Measurements from ENCODE around the gene PBX4. TPM values are rescaled to one million over a fixed set of nuclear protein-coding genes. Genes with fewer than 3 reads are reported as not detected.

PBX4 gene
- total and polyA plus RNA-seq, 10 of the 15 experiments (the other 5 are each of a cell fraction or from before 2014, with no cell fraction given): 0.18 to 17.3 (median 4.2) TPM

DNA sequence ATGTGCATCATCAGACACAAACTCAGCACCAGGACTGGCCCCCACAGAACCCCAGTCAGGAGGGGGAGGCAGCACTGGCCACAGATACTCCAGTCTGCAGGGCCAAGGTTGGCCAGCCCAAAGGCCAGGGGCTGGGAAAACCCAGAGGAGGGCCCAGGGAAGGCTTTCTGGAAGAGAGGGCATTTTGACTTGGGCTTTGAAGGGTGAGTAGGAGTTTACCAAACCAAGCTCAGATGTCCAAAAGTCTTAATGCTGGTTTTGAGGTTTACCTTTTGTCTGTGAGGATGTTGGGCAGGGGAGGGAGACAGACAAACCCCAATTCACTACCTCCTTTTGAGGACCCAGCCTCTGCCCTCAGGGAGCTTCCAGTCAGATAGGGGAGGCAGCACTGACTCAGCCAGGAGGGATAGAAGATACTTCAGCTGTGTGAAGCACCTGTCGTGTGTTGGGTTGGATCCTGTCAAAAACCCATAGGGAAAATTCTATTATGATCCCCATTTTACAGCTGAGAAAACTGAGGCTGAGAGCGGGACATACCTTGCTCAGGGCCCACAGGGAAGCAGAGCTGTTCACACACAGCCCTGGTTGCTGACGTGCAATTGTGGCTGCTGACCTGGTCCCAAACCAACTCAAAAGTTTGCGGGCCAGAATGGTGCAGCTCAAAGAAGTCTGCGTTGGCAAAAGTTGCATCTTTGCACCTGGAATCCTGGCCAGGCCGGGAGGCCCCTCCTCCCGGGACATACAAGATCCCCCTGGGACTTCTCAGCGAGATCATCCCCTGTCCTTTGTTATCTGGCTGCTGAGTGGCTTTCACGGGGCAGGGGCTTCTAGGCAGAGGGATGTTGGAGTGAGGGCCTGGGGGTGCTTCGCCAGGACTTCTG, 67.3 kb downstream of the PBX4 start:
- FAIRE-seq (no peak), ATAC-seq (no peak), DNase-seq (ENCODE audit: low read depth, low spot score) (no peak)
- no peak overlapping the region for H3K4me3 ChIP-seq
- in situ Hi-C loops (cut with MboI): no loop called here
- H3K27ac ChIP-seq (ENCODE audit: control insufficient read depth, insufficient read depth): no peak overlapping the region
- H3K9me3 ChIP-seq (replicated peaks; ENCODE audit: control insufficient read depth, insufficient read depth, low read length): no peaks in the 10 kb centered on the region
- no peaks in the 10 kb centered on the region for H3K36me3 ChIP-seq (ENCODE audit: control insufficient read depth in 2 of 2, insufficient read depth in 2 of 2, low read length in 1 of 2)
- H3K27me3 ChIP-seq (replicated peaks in 1 of 2; ENCODE audit: control insufficient read depth in 2 of 2, insufficient read depth in 2 of 2, low read length in 1 of 2): no peaks in the 10 kb centered on the region
- no peak overlapping the region for H3K4me2 ChIP-seq (ENCODE audit: control insufficient read depth, insufficient read depth)
- WGBS (ENCODE audit: insufficient coverage, insufficient replicate concordance, low lambda C conversion rate, missing lambda C conversion rate): 43% methylated on average over 9 of the region's 10 CpGs
- POLR2A ChIA-PET: interaction anchor here (1.0 to 1.1 kb wide), 2 partner anchors 7 to 19 kb away, joined by 3 read pairs; no protein-coding TSS in a partner anchor
- H3K9ac ChIP-seq (ENCODE audit: control insufficient read depth, insufficient read depth, low read length): no peak overlapping the region
- no peaks in the 10 kb centered on the region for H3K4me1 ChIP-seq (ENCODE audit: control insufficient read depth, insufficient read depth, low read length)
- H4K20me1 ChIP-seq (ENCODE audit: control insufficient read depth, insufficient read depth): no peaks in the 10 kb centered on the region
- H3K79me2 ChIP-seq (ENCODE audit: control insufficient read depth, insufficient read depth, low read length): no peaks in the 10 kb centered on the region
- no TSS peak for BruUV-seq (replicated peaks)
- no peak for TF ChIP-seq SIX5 (IDR thresholded peaks at IDR 0.05; ENCODE audit: low read depth, low read length, severe bottlenecking)
- no peak for TF ChIP-seq KAT2A (conservative IDR thresholded peaks at IDR 0.05; ENCODE audit: control insufficient read depth, low read depth, low read length)
- TF ChIP-seq RCOR1 (conservative IDR thresholded peaks at IDR 0.05; ENCODE audit: low read depth, low read length): no peak
- CTCF ChIA-PET: interaction anchor here (0.6 to 7.2 kb wide), 5 partner anchors 8 to 93 kb away, joined by 3 to 50 read pairs (median 4); no protein-coding TSS in a partner anchor
- SMC1A ChIA-PET (ENCODE audit: uncharacterized antibody, unreplicated experiment): interaction anchor here (0.7 to 1.0 kb wide), 3 partner anchors 19 to 40 kb away, joined by 3 to 4 read pairs (median 4); no protein-coding TSS in a partner anchor
- RAD21 ChIA-PET (ENCODE audit: unreplicated experiment): no interaction called here
- intact Hi-C loops (cut with micrococcal nuclease; ENCODE audit: unreplicated experiment): no loop called here
- H2AFZ ChIP-seq (ENCODE audit: control insufficient read depth, low read depth, low read length): no peak overlapping the region

DNA sequence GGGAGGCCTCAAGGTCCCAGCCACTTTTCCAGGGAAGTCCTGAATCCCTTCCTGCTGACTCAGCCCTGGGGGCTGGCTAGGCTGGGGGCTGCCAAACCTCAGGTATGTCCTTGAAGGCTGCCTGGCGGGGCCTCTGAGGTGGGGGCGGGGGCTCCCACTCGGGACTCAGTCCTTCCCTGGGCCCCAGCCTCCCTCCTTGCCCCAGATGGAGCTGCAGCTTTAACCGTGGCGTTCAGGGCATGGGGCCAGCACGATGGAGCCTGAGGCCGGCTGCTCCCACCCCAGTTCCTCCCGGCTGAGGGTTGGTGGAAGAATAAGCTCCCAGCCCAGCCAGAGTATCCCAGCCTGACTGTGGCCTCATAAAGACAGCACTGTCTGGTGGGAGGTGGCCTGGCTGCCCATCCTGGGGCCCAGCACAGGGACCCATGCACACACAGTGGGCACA, 68.0 kb downstream of the PBX4 start:
- Histone ChIP-seq H3K4me1 (ENCODE audit: control insufficient read depth, insufficient read depth, low read length) (no peaks in the 10 kb centered on the region), H2AFZ (ENCODE audit: control insufficient read depth, low read depth, low read length) (no peak overlapping the region), H4K20me1 (ENCODE audit: control insufficient read depth, insufficient read depth) (no peaks in the 10 kb centered on the region), H3K79me2 (ENCODE audit: control insufficient read depth, insufficient read depth, low read length) (no peaks in the 10 kb centered on the region), H3K27me3 (replicated peaks in 1 of 2; ENCODE audit: control insufficient read depth in 2 of 2, insufficient read depth in 2 of 2, low read length in 1 of 2) (no peaks in the 10 kb centered on the region), H3K27ac (ENCODE audit: control insufficient read depth, insufficient read depth) (no peak overlapping the region), H3K4me2 (ENCODE audit: control insufficient read depth, insufficient read depth) (no peak overlapping the region), H3K36me3 (ENCODE audit: control insufficient read depth in 2 of 2, insufficient read depth in 2 of 2, low read length in 1 of 2) (no peaks in the 10 kb centered on the region), H3K9me3 (replicated peaks; ENCODE audit: control insufficient read depth, insufficient read depth, low read length) (no peaks in the 10 kb centered on the region), H3K9ac (ENCODE audit: control insufficient read depth, insufficient read depth, low read length) (no peak overlapping the region), H3K4me3 (no peak overlapping the region)
- FAIRE-seq (no peak), DNase-seq (ENCODE audit: low read depth, low spot score) (no peak), ATAC-seq (no peak)
- ChIA-PET RAD21 (ENCODE audit: unreplicated experiment) (no interaction called here), SMC1A (ENCODE audit: uncharacterized antibody, unreplicated experiment) (interaction anchor here (1.0 kb wide), 1 partner anchor 19 kb away, joined by 3 read pairs; no protein-coding TSS in a partner anchor), POLR2A (interaction anchor here (1.0 kb wide), 1 partner anchor 18 kb away, joined by 3 read pairs; no protein-coding TSS in a partner anchor), CTCF (interaction anchor here (0.6 to 7.2 kb wide), 4 partner anchors 8 to 94 kb away, joined by 3 to 50 read pairs (median 4); no protein-coding TSS in a partner anchor)
- in situ Hi-C loops (cut with MboI) (no loop called here), intact Hi-C loops (cut with micrococcal nuclease; ENCODE audit: unreplicated experiment) (no loop called here)
- 59% methylated on average over 8 of the region's 8 CpGs for WGBS (ENCODE audit: insufficient coverage, insufficient replicate concordance, low lambda C conversion rate, missing lambda C conversion rate)
- no TSS peak for BruUV-seq (replicated peaks)
- TF ChIP-seq RAD21 (IDR thresholded peaks at IDR 0.05; ENCODE audit: insufficient read depth, low read depth, low read length): no peak
- TF ChIP-seq SPI1 (IDR thresholded peaks at IDR 0.05; ENCODE audit: borderline replicate concordance, insufficient read depth, low read depth, low read length): no peak
- no peak for TF ChIP-seq ZNF384 (IDR thresholded peaks at IDR 0.05; ENCODE audit: borderline replicate concordance, low read depth, low read length)
- no peak for TF ChIP-seq LARP7 (IDR thresholded peaks at IDR 0.05)
- no peak for TF ChIP-seq SMAD1 (IDR thresholded peaks at IDR 0.05; ENCODE audit: low read depth, partially characterized antibody)
- TF ChIP-seq, protein P1, sequence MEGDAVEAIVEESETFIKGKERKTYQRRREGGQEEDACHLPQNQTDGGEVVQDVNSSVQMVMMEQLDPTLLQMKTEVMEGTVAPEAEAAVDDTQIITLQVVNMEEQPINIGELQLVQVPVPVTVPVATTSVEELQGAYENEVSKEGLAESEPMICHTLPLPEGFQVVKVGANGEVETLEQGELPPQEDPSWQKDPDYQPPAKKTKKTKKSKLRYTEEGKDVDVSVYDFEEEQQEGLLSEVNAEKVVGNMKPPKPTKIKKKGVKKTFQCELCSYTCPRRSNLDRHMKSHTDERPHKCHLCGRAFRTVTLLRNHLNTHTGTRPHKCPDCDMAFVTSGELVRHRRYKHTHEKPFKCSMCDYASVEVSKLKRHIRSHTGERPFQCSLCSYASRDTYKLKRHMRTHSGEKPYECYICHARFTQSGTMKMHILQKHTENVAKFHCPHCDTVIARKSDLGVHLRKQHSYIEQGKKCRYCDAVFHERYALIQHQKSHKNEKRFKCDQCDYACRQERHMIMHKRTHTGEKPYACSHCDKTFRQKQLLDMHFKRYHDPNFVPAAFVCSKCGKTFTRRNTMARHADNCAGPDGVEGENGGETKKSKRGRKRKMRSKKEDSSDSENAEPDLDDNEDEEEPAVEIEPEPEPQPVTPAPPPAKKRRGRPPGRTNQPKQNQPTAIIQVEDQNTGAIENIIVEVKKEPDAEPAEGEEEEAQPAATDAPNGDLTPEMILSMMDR (IDR thresholded peaks at IDR 0.05 in 2 of 3, conservative IDR thresholded peaks at IDR 0.05 in 1 of 3; ENCODE audit: control insufficient read depth in 2 of 3, extremely low read depth in 1 of 3, insufficient read depth in 1 of 3, low read depth in 3 of 3, low read length in 3 of 3): no peak
- no peak for TF ChIP-seq GATAD2B (conservative IDR thresholded peaks at IDR 0.05; ENCODE audit: low read depth)
- TF ChIP-seq CEBPB (IDR thresholded peaks at IDR 0.05; ENCODE audit: borderline replicate concordance in 1 of 2, low read depth in 2 of 2, low read length in 2 of 2): no peak
- TF ChIP-seq, protein P2, sequence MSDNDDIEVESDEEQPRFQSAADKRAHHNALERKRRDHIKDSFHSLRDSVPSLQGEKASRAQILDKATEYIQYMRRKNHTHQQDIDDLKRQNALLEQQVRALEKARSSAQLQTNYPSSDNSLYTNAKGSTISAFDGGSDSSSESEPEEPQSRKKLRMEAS (IDR thresholded peaks at IDR 0.05; ENCODE audit: low read depth, low read length): no peak
- TF ChIP-seq HDAC2 (IDR thresholded peaks at IDR 0.05): no peak
